Measurements from ENCODE around the gene SLC36A3.
"Not testable (repeated sequence)": the region's sequence is repeated elsewhere in the genome, so short reads cannot be mapped to it uniquely, and the experiment has no call there.

Gene SLC36A3

DNA sequence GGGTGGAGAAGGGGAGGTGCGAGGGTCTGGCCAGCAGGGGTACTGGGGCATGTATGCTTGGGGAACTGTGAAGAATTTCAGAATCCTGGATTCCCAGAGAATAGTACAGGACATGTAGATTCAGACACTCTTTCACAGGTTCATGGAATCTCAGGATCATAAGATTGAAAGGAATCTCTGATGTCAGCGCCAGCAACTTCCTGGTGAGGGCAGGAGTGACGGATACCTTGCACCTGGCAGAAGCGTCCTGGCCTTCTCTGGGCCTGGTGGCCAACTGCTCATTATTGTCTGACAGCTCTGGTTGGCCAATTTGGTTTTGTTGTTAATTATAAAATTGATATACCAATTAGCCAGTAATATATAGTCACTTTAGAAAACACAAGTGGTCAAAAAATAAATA is 43.6 kb downstream of the SLC36A3 start:
- no peak for DNase-seq (ENCODE audit: low read depth)

DNA sequence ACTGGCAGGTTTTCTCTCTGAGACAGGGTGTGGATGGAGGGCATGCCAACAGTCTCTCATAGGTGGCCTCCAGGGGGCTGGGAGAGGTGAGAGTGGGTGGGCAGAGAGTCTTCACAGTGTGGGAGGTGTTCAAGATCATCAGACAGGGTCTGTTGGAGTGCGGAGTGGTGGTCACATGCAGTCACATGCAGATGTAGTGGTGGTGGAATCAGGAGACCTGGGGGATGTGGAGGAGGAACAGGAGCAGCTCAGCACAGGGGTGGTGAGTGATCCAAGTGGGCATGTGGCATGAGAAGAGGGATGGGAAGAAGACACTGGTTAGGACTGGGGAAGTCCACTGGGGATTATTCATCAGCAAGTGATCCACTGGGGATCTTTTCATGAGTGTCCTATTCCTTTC is 44.8 kb downstream of the SLC36A3 start:
- no peak for DNase-seq (ENCODE audit: low read depth)

DNA sequence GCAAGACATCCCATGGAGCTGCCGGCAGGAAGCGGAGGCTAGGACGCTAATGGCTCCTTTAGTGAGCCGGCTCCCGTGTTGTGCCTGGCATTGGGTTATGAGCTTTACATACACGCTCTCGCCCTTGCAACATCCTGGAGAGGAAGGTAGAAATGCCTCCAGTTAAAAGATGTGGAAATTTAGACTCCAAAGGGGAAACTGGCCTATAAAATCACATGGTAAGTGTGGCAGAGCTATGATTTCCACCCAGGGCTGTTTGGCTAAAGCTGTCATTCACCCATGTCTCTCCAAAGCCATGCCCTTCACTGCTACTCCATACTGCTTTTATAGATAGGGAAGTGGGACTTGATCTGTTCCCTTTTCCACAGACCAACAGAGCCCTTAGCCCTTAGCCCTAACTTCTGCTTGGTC is 45.4 kb downstream of the SLC36A3 start:
- no peak for DNase-seq (ENCODE audit: low read depth)

DNA sequence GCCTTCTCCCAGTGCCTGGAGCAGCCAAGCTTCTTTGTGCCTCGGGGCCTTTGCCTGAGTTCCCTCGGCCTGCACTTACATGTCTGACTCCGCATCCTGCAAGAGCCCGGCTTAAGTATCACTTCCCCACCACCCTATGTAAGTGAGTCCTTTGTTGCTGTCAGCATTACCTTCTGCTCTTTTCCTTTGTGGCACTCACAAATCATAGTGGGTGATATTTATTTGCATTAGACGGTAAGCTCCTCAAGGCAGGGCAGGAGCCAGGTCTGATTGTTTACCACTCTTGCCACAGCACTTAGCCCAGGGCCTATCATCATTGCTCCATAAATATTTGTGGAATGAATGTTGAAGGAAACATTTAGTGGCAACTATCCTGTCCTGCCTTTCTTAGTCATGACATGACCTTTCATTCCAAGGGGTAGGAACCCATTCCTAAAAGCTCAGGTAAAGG is 45.8 kb downstream of the SLC36A3 start:
- peak; percentile 57 for DNase-seq (ENCODE audit: low read depth)

DNA sequence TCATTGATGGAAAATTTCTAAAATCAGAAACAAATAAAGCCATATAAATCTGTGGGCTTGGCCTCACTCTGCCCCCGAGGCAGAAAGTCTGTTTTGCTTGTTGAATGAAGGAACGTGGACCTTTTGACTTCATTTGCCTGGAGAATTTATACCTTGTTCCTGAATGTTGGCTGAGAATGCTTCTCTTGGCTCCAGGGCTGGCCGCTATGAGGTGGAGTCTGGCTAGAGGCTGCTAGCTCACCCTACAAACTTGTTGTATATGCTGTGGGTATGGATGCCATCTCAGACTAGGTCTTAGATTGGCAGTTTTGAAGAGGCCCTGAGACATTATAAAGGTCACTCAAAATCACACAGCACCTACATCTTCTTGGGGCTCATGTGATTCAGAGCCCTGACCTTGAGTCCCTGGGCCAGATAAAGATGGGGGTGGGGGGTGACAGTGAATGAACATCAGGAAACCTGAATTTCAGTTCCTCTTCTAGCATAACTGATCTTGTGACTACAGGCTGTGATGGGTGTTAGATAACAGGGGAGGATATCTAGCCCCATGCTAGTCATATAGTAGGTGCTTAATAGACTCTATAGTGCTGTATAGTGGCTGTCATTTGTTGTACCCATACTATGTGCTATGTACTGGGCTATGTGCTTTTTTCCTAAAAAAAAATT is 47.8 kb downstream of the SLC36A3 start:
- DNase-seq (ENCODE audit: low read depth): no peak

DNA sequence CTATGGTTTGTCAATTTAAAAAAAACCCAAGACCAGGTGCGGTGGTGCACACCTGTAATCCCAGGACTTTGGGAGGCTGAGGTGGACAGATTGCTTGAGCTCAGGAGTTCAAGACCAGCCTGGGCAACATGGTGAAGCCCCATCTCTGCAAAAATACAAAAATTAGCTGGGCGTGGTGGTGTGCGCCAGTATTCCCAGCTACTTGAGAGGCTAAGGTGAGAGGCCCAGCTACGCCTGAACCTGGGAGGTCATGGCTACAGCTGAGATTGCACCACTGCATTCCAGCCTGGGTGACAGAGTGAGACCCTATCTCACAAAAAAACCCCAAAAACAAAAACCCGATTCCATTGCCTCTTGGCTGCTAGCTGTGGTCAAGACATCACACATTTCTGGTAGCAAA is 48.6 kb downstream of the SLC36A3 start:
- not testable (repeated sequence) for DNase-seq (ENCODE audit: low read depth)

DNA sequence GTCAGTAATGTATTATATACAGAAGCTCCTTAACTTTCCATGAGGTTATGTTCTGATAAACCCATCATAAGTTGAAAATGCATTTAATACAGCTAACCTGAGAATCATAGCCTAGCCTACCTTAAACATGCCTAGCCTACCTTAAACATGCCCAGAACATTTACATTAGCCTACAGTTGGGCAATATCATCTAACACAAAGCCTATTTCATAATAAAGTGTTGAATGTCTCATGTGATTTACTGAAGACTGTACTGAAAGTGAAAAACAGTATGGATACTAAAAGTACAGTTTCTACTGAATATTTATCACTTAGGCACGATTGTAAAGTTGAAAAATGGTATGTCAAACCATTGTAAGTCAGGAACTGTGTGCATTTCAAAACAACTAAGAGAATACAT is 49.0 kb downstream of the SLC36A3 start:
- DNase-seq (ENCODE audit: low read depth): no peak

DNA sequence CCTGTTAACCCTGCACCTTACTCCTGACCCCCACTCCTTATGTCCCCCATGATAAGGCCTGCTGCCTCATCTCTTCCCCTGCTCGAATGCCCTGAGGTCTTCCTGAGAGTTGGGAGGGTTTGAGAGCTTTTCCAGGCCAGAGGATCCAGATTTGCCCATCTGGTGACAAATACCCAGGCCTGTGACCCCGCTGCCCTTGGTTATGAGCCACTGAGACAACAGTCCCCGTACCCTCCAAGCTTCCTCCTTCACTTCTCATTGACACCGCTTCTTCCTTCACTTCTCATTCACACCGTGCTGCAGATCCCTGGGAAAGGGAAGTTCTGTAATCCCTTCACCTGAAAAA is 50.0 kb downstream of the SLC36A3 start:
- DNase-seq (ENCODE audit: low read depth): no peak

DNA sequence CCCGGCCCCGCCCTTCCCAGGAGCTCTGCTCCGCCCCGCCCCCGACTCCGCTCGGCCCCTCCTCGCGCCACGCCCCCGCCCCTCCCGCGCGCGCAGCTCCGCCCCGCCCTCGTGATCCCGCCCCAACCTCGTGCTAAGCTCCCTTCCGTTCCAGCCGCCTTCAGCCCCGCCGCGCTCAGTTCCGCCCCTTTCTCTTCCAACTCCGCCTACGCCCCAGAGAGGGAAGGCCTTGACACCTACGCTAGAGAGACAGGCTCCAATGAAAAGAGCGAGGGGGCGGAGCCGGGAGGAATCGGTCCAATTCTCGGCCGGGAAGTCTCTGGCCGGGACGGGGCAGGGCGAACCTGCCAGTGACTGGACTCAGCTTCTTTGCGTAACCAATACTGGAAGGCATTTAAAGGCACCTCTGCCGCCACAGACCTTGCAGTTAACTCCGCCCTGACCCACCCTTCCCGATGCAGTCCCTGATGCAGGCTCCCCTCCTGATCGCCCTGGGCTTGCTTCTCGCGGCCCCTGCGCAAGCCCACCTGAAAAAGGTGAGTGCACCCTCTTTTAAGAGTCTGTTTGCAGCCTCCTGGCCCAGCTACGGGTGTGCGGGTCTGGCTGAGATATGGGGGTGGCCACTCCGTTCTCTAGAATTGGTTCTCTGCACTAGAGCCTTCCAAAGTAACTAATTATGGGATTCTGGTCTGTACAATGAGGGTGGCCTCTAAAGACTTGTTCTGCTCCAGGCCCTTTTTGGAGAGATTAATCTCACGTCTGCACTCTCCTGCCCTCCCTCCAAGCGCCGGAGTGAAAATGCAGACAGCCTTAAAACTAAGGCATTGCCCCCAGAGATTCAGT is 50.6 kb downstream of the SLC36A3 start, which contains the start of gene GM2A:
Gene GM2A, plus strand, starts transcription at position 424 of the 843 bp plus-strand sequence. Its CDS starts 32 bp downstream, at position 456.
- peak; percentile 99 for DNase-seq (ENCODE audit: low read depth)

DNA sequence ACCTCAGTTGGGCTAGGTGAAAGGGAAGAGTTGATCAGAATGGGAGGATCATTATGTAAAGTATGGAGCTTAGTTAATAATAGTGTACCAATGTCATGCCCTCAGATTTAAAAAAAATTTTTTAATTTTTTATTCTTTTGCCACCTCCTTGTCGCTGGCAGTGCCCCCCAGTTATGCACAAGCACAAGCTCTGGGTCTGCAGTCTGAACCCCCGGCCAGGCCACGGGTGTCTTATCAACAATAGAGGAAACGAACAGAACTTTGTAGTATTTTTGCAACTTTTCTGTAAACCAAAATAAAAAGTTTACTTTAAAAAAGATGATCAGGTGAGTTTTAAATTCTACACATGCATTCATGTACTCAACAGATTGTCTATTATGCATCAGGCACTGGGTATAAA is 51.9 kb downstream of the SLC36A3 start:
- no peak for DNase-seq (ENCODE audit: low read depth)

DNA sequence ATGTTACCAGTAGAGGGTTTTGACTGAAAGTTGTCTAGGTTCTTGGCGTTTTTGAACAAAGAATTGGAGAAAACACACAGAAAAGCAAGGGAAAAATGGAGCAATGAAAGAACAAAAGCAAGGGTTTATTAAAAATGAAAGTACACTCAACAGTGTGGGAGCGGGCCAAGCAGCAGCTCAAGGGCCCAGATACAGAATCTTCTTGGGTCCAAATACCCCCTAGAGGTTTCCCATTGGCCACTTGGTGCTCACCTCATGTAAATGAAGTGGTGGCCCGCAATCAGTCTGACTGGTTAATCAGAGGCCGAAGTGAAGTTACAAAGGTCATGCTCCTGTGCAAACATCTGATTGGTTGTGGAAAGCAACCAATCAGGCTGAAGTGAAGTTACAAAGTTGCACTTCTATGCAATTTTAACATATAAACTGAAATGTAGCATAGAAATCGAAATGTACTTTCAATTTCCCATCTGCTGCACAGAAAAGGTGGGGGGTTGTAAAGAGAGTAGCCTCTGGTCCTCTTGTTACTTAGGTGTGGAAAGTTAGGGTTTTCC is 52.5 kb downstream of the SLC36A3 start:
- DNase-seq (ENCODE audit: low read depth): no peak

DNA sequence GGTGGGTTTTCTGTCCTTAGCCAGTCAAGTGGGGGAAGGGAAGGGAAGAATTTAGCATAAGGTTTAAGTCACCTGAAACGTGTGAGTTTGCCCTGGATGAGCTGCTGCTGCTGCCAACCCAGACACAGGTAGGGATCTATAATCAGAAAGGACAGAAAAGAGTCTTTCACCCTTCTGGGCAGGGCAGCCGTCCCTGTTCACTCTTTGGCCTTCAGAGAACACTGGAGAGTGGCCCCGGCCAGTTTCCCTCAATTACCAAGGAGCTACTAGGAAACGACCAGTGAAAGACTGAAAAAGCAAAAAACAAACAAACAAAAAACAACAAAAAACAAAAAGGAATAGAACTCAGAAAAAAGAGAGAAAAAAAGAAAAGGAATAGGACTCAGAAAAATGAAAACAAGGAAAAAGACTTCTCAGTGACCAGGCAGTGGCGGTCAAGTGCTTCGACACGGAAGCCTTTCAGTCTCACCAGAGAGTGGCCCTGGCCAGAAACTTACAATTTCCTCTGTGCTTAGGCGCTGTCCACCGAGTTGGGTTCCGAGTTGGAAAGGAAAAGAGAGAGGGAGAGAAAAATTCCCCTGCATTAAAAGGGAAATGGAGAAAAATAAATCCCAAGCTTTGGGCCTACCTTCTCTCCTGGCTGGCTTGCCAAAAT is 53.1 kb downstream of the SLC36A3 start:
- DNase-seq (ENCODE audit: low read depth): no peak

DNA sequence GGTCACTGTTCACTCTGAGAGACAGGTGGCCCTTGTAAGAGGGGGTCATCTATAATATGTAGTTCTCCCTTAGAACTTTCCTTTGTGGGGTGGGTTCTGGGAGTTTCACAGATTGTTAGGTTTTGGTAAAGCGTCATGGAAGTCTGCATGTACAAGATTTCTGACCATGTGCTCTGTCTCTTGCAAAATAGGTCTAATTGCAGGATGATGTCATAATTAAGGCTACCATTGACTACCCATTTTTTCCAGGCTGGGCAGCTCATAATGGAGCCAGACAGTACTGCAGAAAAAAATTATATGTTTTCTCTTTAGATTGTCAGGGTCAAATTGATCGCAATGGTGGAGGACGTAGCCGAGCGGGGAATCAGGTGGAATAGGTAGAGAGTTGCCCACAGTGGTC is 54.3 kb downstream of the SLC36A3 start:
- DNase-seq (ENCODE audit: low read depth): no peak

DNA sequence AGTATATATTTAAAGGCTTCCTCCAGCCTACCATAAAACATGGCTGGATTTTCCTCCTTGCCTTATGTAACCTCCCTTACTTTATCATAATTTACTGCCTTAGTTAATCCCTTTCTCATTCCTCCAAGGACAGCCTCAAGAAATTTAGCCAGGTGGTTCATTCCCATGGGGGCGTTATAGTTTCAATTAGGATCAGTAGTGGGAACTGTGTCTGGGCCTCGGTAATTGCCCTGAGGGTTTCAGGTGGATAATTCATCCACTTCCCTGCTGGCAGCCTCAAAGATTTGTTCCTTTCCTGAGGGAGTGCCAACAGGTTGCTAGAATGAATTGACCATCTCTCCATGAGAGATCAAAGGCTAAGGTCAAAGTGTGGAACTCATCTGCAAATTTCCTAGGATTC is 54.9 kb downstream of the SLC36A3 start:
- DNase-seq (ENCODE audit: low read depth): no peak

DNA sequence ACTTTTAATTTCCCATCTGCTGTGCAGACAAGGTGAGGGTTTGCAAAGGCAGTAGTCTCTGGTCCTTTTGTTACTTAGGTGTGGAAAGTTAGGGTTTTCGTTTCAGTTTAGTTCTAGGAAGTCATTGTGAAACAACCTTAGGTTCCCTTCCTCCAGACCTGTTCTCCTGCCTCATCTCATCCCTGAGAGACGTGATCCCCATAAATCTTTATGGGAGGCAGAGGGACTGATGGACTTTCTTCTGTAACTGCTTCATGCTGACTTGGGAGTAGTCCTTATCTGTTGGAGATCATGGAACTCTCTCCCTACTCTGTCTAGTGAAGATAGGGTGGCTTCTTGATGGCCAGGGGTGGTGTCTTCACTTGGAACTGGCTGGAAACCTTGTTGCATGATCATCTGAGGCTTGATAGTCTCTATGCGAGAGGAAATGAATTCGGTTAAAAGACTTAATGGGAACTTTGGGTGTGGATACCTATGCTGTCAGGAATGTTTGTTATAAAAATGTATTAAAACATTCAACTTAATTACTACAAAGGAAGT is 57.8 kb downstream of the SLC36A3 start:
- DNase-seq (ENCODE audit: low read depth): no peak

DNA sequence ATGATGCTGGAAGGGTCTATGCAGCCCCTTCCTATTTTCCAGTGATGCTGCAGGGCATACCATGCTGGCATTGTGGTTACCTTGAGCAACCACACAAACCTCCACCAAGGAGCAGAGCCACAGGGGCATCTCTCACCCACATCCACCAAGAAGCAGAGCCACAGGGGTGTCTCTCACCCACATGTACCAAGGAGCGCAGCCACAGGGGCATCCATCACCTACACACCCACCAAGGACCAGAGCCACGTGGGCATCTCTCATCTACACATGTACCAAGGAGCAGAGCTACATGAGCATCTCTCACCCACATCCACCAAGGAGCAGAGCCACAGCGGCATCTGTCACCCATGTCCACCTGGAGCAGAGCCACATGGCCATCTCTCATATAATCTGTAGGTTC is 59.4 kb downstream of the SLC36A3 start:
- DNase-seq (ENCODE audit: low read depth): no peak

DNA sequence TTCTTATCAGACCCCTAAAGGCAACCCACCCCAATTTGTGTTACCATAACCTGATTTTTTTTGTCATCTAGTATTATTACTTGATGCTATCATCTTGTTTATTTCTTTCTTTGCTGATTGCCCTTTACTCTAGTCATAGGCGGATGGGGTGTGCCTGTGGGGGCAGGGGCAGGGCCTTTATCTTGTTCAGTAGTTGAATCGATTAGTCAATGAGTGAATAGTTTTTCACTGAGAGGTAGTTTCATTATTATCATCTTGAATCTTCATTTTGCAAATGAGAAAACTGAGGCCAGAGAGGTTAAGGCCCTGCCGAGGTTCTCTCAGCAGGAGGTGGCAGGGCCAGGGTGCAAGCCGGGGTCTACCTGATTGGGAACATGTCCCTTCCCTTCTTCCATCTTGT is 60.0 kb downstream of the SLC36A3 start:
- DNase-seq (ENCODE audit: low read depth): no peak

DNA sequence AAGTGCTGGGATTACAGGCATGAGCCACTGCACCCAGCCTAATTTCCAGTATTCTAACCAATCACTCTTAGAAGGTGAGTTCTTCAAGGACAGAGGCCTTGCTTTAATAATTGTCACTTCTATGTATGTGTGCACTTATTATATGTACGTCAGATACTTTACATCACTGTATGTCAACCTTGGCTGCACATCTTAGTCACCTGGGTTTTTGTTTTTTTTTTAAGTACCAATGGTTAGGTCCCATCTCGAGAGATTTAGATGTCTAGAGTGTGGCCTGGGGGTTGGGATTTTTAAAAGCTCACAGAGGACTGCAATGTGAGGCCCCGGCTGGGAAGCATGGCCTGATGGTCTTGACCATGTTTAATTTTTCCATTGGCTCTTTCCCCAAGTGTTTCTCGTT is 60.4 kb downstream of the SLC36A3 start:
- no peak for DNase-seq (ENCODE audit: low read depth)

DNA sequence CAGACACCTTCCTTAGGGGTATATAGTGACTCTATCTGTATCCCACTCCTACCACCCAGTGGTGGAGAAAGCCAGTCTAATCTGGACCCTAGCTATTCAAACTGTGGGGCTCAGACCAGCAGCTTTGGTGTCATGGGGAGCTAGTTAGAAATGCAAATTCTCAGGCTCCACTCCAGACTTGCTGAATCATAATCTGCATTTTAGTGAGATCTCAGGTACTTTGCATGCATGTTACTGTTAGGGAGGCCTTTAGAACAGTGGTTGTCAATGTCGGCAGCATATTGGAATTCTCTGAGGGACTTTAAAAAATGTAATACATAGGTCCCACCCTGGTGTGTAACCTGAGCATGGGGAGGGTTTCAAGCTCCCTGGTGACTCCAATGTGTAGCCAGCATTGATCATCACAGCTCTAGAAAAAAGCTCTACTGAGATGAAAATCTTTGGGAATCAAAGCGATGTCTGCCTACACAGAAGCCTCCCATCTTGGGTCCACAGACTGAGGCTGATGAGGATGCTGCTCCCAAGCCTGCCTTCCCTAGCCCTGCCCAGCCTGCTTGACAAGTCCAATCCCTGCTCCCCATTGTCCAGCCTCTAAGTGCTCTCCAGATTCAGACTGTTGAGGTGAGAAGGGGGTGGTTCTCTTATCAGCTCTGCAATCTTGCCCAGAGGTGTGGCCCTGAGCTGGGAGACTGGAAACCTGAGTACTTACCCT is 62.5 kb downstream of the SLC36A3 start:
- no peak for DNase-seq (ENCODE audit: low read depth)

DNA sequence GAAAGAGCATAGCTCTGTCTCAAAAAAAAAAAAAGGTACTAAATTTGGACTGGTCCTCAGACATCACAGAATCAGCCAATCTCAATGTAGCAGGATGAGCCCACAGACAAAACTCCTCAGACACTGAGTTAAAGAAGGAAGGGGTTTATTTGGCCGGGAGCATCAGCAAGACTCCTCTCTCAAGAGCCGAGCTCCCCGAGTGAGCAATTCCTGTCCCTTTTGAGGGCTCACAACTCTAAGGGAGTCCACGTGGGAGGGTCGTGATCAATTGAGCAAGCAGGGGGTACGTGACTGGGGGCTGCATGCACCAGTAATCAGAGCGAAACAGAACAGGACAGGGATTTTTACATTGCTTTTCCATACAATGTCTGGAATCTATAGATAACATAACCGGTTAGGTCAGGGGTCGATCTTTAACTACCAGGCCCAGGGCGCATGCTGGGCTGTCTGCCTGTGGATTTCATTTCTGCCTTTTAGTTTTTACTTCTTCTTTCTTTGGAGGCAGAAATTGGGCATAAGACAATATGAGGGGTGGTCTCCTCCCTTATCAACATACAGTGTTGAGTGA is 63.2 kb downstream of the SLC36A3 start:
- DNase-seq (ENCODE audit: low read depth): not testable (repeated sequence)

DNA sequence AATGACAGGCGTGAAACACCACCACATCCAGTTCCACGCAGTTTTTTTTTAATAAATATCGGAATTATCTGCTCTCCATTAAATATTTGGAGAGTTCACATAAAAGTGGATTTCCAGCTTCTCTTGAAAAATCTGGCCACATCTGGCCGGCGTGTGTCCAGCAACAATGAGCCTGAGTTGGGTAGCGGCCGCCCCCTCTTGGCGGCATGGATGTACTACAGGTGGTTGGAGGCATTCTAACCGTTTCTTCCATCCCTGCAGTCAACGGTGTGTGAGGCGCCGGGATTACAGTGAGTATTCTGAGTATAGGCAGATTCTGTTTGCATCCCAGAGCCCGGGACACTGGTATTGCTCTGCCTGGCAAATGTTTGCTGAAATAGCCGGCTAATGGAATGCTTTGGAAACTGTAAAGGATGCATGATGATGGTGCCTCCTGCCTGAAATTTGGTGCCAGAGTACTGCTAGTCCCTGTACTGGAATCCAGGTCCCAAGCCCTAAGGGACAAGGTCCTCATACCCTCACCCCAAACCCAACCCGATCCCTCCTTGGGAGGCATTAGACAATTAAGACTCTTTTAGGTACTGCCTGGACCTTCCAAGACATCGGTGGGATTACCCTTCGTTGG is 64.2 kb downstream of the SLC36A3 start:
- DNase-seq (ENCODE audit: low read depth): peak; percentile 73

Data from EH (cell line).